ENCODE measurements around the gene FCN3.

FCN3 gene

DNA sequence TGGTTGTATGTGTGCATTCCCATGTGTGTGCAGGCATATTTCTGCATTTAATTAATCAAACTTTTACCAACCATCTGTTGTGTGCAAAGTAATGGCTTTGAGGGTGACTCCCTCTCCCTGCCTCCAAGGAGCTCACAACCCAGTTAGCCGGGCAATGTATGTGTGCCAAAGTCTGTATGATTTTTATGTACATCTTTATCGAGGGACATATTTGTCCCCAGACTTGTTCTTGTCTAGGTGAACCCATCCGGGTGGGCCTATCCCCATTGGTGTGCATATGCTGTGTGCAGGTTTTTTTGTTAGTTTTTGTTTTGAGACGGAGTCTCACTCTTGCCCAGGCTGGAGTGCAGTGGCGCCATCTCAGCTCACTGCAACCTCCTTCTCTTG, 31.0 kb downstream of the FCN3 start:
- no peak for DNase-seq (ENCODE audit: low read depth in 2 of 3, low spot score in 1 of 3)

DNA sequence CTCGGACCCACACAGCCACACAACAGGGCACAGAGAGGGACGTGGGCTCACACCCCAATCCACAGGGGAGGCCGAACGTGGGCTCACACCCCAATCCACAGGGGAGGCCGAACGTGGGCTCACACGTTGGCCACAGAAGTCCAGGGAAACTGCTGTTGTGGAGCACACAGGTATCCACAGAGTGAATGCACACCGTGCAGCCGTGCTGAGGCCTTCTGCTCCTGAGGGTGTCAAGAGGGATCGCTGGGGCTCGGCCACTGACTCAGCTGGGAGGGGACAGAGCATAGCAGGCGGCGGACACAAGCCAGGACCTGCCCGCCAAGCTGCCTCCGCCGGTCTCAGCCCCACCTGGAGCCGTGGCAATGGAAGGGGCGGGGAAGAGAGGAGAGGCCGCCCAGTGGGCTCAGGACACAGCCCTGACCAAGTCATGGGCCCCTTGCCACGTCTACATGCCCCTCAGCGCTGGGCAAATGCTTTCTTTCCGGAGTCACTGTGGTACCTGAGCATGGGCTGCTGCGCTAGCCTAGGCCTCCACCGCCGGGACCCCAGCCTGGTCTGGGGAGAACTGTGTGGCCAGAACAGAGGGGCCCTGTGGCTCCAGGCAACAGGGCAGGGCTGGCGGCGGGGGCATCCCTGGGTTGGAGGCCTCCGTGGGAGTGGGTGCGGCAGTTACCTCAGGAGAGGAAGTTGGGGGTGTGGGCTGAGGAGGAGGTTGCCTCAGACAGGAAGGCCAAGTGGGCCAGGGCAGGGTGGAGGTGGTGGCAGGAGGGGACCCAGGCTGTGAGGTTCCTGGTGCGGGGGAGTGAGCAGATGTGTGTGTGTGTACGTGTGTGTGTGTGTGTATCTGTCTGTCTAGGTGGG, 31.6 kb downstream of the FCN3 start:
- DNase-seq (ENCODE audit: low read depth in 2 of 3, low spot score in 1 of 3) = no peak

DNA sequence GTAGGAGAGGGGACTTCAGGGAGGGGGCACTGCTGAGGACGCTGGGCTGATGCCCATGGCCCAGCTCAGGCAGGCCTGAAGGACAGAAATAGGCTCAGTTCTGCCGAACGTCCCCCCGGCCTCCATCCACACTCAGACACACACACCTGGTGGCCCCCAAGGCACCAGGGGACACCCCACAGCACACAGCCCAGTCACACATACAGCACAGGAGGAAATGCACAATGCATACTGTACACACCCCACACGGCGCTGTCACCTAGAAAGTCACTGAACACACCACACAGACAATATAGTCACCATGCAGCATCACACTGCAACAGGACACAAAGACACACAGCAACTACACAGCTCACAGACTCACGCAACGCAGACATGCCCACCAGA, 32.2 kb downstream of the FCN3 start:
- no peak for DNase-seq (ENCODE audit: low read depth in 2 of 3, low spot score in 1 of 3)

DNA sequence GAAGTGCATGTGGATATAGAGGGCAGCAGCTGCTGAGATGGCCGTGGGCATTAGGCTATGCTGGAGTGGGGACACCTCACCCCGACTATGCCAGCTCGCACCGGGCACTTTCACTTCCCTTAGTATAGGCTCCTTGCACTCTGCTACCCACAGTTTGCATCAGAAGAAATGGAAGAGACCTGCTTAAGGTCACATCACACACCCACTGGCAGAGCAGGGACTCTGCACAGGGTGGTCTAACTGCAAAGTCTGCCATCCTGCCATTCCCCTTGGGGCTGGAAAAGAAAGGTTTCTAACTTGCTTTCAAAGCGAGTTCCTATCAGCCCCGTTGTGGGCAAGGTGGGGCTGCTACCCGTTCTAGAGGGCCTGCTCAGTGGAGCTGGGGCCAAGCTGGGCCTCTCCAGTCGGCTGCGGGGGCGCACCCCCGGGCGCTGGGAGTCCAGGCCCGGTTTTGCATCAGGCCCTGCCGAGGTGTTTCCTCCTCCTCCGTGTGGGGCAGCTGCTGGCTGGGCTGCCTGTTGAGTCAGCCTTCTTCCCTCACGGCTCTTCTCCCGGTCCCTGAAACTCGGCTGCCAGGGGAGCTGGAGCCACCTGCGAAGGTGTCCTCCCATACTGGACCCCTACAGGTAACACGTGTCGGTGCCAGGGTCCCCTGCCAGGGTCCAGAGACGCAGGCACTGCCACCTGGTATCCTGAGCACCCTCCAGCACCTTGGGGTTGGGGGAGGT, 32.9 kb downstream of the FCN3 start, which contains the start of gene SYTL1:
Gene SYTL1, plus strand, starts transcription at position 498 of the 728 bp plus-strand sequence. CDS start 3,313 bp downstream, outside the sequence.
- DNase-seq (ENCODE audit: low read depth in 2 of 3, low spot score in 1 of 3) = no peak

DNA sequence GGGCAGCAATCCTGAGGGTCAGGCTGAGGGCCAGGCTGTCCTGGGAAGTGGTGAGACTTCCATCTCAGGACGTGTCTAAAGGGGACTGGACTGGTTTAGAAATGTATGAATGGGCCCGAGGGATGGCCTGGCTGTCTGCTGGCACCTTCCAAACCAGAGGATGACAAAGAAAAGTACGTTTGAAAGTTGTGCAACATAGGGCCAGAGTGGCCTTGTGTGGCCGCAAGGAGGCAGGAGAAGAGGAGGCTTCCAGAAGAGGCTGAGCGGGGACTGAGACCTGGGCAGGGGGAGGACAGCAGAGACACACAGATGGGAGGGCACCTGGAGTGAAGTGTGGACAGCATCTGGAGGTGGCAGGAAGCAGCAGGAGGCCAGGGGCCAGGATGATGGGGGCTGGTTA, 35.4 kb downstream of the FCN3 start:
- no peak for DNase-seq (ENCODE audit: low read depth in 2 of 3, low spot score in 1 of 3)

DNA sequence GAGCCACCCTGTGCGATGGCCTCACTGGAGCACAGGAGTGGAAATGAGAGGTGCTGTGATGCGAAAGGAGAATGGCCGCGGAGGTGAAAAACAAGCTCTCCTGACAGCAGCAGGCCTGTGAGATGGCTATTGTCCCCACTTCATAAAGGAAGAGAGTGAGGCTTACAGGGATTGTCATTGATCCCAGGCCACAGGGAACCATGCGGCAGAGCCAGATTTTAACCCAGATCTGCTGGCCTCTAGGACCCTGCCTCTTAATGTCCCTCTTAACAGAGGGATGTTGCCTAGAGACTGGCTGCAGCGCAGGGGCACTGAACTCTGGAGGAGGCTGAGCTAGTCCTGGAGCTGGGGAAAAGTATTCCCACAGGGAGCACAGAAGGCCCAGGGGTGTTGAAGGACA, 35.9 kb downstream of the FCN3 start:
- DNase-seq (ENCODE audit: low read depth in 2 of 3, low spot score in 1 of 3) = no peak

DNA sequence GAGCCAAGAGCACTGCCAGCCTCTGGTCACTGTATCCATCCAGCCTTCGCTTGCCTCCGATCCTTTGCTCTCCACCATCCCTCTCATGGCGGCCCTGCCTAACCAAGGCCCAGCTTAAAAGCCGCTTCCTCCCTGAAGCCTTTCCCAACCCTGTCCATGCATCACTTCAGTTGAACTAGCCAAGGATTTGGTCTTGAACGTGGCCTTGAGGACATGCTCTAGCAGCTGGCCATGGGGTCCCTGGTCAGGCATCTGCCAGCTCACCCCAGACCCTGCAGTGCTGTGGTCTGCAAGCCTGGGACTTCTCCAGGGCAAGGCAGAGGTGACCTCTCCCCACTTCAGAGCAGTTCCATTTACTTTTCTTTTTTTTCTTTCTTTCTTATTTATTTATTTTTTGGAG, 37.9 kb downstream of the FCN3 start:
- DNase-seq (ENCODE audit: low read depth in 2 of 3, low spot score in 1 of 3) = no peak

DNA sequence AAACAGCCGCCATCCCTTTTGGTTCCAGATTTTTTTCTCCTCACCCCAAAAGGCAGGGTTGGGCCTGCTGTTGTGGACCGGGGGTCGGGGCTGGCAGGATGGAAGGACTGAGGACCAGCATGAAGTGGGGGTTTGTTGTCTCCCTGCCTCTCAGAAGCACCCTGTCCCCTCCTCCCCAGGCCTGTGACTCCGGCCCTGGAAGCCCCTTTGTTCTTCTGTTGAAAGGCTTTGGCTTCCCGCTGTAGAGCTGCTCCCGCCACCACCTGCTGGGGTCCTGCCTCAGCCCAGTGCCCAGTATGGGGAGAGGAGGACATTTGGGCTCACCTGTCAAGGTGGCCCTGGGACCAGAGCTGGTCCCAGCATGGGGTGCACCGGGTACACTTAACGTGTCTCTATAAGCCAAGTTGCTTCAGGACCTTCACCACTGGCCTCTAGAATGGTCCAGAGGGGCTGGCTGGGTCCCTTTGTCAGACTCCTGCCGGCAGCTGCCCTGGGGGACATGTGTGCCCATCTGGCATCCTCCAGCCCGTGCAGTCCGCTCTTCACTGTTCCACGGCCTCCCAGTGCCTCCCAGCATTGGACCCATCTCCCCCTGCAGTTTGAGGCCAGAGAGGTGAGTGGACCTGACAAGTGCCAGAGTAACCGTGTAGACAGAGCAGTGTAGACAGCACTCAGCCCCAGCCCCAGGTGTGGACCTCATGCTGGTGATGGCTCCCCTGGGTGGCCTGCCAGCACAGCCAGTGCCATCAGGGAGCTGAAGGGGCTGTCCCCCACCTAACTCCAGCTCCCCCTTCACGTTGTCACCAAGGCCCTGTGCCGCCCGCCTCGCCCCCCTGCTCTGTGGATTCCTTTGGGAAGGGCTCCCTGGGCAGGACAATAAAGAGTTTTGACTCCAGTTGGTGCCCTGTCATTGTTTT, 38.9 kb downstream of the FCN3 start:
- DNase-seq (ENCODE audit: low read depth in 2 of 3, low spot score in 1 of 3) = no peak

DNA sequence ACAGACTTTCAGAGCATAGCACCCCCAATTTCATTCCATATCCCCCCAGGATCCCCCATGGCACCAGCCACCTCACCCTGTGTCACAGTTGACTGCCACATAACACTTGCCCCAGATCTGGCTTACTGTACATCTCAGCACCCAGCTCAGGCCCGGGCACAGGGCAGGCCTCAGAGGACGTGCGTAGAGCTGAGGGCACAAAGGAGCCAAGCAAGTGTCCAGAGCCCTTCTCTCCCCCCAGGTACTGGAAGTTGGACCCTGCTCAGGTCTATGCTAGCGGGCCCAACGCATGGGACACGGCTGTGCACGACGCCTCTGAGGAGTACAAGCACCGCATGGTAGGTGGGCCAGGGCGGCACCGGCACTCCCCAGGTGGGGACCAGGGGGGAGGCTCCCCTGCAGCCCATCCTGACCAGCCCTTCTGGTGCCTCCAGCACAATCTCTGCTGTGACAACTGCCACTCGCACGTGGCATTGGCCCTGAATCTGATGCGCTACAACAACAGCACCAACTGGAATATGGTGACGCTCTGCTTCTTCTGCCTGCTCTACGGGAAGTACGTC, 40.8 kb downstream of the FCN3 start:
- no peak for DNase-seq (ENCODE audit: low read depth in 2 of 3, low spot score in 1 of 3)

DNA sequence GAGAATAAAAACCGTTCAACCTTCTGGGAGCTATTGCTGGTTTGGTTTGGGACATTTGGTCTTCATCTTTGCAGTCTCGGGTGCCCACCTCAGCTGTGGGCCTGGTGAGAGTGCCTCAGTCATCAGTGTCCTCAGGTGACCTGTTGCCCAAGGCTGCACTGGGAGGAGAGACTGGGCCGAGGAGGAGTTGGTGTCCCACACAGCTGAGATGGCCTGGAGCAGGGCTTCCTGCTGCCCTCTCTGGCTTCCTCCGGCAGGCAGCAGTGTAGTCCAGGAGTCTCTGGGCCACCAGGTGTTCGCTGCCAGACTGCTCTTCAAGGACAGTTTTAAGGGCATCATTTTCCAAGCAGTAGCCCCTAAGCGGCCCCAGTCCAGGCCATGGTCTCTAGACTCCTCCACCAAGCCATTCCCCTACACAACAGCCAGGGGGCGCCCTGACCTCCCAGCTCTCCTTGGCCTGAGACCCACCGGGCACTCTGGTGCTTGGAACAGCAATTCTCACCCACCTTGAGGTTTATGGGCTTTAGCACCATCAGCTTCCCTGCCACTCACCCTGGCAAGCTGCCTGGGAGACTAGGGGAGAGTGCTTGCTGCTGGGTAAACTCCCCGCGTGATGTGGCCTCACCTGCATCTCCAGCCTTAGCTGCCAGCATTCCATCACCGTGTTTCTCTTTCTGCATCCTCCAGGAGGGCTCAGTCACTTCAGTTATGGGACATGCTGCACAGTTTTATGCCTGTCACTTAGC, 41.9 kb downstream of the FCN3 start:
- DNase-seq (ENCODE audit: low read depth in 2 of 3, low spot score in 1 of 3) = peak in 2 of 3 donors; percentile 38 to 39

DNA sequence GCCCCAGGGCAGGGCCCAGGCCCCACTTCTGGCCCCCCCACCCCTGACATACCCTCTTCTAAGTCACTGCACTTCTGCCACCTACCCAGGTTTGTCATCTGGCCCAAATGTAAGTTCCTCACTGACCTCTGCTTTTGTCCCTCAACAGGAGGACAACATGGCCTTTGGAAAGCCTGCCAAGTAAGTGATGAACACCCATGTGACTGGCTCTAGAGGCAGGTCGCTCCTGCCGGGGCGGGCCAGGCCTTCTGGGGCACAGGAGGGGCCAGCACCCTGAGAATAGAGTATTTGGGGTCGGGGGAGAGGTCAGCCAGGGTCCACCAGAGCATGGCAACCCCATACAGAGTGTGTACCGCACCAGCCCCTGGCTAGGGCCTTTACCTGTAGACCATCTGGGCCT, 42.7 kb downstream of the FCN3 start:
- no peak for DNase-seq (ENCODE audit: low read depth in 2 of 3, low spot score in 1 of 3)

DNA sequence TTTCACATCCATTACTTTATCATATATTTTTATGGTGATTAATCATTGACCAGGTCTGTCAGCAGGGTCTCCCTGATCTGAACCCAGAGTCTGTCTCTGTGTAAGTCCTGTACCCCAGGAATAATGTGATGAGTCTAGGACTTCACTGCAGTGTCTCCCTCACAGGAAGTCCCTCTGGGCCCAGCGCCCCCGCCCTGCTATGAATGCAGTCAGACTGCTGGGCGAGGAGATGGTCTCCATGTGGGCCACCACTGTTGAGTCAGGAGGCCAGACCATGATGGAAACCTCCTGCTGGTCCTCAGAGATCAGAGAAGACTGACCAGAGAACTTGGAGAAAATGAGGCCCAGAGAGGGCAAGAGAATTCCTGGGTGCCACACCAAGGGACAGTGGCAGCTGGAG, 43.2 kb downstream of the FCN3 start:
- DNase-seq (ENCODE audit: low read depth in 2 of 3, low spot score in 1 of 3) = no peak

DNA sequence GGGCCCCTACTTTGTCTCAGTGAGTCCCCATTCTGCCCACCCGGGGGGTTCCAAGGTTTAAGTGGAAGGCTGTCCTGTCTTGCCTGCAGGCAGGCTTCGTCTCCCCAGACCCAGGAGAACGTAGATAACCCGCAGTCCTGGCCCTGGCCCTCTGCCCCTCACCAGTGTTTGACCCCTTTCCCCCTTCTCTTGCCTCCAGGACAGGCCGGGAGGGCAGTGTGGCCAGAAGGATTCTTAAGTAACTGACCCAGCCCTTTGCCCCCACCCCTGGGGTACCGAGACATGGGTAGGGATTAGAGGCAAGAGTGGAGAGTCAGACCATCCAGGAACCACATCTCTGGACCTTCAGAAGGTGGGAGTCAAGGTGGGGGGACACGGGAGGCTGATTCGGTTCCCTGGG, 43.8 kb downstream of the FCN3 start:
- no peak for DNase-seq (ENCODE audit: low read depth in 2 of 3, low spot score in 1 of 3)

DNA sequence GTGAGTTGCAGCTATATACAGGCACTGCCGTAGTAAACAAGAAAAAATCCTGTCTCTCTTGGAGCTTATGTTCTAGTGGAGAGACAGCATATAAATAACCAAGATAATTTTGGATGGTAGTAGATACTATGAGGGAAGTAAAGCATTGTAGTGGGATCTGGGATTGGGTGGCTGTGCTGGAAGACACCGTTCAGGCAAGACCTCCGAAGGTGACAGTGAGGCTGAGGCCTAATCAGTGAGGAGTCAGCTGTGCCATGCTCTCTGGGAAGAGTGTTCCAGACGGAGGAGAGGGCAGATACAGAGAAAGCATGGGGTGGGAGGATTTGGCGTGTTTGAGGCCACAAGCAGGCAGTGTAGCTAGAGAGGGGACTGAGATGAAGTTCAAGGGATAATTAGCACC, 46.7 kb downstream of the FCN3 start:
- DNase-seq (ENCODE audit: low read depth in 2 of 3, low spot score in 1 of 3) = no peak

DNA sequence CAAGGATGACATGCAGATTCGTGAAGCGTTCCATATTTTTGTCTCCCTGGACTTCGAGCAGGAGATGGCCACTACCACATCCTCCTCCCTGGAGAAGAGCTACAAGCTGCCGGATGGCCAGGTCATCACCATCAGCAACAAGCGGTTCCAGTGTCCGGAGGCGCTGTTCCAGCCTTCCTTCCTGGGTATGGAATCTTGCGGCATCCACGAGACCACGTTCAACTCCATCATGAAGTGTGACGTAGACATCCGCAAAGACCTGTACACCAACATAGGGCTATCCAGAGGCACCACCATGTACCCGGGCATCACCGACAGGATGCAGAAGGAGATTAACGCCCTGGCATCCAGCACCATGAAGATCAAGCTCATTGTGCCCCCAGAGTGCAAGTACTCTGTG, 49.3 kb downstream of the FCN3 start:
- no peak for DNase-seq (ENCODE audit: low read depth in 2 of 3, low spot score in 1 of 3)

DNA sequence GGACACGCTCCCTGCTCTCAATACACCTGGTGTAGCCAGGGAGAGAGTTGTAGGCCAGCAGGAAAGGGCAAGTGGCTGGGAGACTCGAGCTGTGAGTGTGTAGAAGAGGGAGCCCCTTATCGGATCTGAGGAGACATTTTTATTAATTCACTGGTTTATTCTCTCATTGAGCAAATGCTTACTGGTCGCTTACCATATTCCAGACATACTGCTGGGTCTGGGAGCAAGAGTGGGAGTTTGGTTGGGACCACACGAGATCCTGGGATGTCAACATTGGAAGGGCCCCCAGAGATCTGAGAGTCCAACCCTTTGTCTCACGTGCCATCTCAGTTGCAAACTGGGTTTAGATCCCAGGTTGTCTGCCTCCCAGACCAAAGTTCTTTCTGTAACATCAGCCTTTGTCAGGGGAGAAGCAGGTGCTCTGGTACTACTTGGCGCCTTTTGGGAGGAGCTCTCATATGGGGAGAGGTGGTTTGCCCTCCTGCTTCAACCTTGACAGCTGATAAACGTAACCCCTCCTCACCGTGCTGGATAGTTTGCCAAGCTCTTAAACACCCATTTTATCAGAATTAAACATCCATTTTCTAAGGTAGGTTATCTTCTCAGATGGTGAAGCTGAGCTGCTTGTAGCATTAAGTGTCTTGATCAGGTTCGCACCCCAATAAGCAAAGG, 51.9 kb downstream of the FCN3 start:
- no peak for DNase-seq (ENCODE audit: low read depth in 2 of 3, low spot score in 1 of 3)

DNA sequence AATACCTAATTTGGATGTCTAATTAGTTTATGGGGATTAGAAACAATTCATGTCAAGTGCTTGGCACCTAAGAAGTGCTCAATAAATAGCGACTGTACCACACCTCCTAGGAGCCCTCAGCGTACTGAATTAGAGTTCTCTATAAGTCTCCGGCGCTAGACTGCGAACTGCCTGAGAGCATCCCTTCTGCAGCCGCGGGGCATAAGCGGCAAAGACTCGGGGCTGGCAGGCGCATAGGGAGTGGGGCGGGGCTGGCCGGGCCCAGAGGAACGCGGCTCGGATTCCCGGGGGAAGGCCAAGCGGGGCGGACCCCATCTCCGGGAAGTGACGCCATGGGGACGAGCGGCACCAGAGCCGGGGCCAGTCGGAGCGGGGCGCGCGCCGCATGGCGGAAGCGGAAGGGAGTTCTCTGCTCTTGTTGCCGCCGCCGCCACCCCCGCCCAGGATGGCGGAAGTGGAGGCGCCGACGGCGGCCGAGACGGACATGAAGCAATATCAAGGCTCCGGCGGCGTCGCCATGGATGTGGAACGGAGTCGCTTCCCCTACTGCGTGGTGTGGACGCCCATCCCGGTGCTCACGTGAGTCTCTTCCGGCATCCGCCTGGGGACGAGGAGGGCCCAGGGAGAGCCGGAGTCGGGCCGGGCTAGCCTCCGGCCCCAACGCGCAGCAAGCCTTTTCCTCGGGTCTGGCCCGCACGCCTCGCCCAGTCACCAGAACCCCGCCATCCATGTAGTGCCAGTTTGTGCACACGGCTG, 52.6 kb downstream of the FCN3 start, which contains the start of gene TMEM222:
Gene TMEM222, plus strand, starts transcription at position 351 of the 756 bp plus-strand sequence. Its CDS starts 35 bp downstream, at position 386.
- DNase-seq (ENCODE audit: low read depth in 2 of 3, low spot score in 1 of 3) = peak; percentile 92 to 97 (median 96)
